Endothelial cell of umbilical vein (primary cell): ENCODE measurements around the gene TRDMT1.

Source experiments
- EZH2 ChIP-seq: IDR thresholded peaks from 2 replicates; pipeline ENCODE4 v1.6.1; 2012; ENCODE audit warnings: borderline replicate concordance, low read depth, mild to moderate bottlenecking, moderate library complexity, low read length, inconsistent platforms; ENCODE audit not compliant: severe bottlenecking
- FOS ChIP-seq: IDR thresholded peaks from 2 replicates; pipeline ENCODE4 v1.6.1; 2011; ENCODE audit warnings: mild to moderate bottlenecking, low read length, moderate library complexity, borderline replicate concordance; ENCODE audit not compliant: insufficient read depth
- JUN ChIP-seq: IDR thresholded peaks from 2 replicates; pipeline ENCODE4 v1.6.1; 2011; ENCODE audit warnings: borderline replicate concordance, low read depth; ENCODE audit not compliant: insufficient read length, insufficient read depth
- POLR2A ChIP-seq: IDR thresholded peaks from 2 replicates; pipeline ENCODE4 v1.6.1; 2012; ENCODE audit warnings: low read depth, mild to moderate bottlenecking, control low read depth, low read length
- POLR2AphosphoS5 ChIP-seq: IDR thresholded peaks from 2 replicates; pipeline ENCODE4 v1.6.1; 2012; ENCODE audit warnings: low read depth, mild to moderate bottlenecking, control low read depth, low read length, moderate library complexity; ENCODE audit not compliant: insufficient read depth
- TF ChIP-seq, protein P1 (sequence below), 2 donors: IDR thresholded peaks; 1 replicate in 1 of 2; 2 replicates in 1 of 2; pipeline ENCODE4 v1.5.1; 2011; ENCODE audit warnings: low read length in 2 of 2, mild to moderate bottlenecking in 2 of 2, moderate library complexity in 2 of 2, control low read depth in 1 of 2, inconsistent platforms in 1 of 2, low read depth in 1 of 2; ENCODE audit not compliant: insufficient read depth in 1 of 2; ENCODE audit errors: extremely low read depth in 1 of 2

GRCh38 chr10:17208476-17208875 is 7.0 kb upstream of the TRDMT1 start:
- TF ChIP-seq, protein P1, sequence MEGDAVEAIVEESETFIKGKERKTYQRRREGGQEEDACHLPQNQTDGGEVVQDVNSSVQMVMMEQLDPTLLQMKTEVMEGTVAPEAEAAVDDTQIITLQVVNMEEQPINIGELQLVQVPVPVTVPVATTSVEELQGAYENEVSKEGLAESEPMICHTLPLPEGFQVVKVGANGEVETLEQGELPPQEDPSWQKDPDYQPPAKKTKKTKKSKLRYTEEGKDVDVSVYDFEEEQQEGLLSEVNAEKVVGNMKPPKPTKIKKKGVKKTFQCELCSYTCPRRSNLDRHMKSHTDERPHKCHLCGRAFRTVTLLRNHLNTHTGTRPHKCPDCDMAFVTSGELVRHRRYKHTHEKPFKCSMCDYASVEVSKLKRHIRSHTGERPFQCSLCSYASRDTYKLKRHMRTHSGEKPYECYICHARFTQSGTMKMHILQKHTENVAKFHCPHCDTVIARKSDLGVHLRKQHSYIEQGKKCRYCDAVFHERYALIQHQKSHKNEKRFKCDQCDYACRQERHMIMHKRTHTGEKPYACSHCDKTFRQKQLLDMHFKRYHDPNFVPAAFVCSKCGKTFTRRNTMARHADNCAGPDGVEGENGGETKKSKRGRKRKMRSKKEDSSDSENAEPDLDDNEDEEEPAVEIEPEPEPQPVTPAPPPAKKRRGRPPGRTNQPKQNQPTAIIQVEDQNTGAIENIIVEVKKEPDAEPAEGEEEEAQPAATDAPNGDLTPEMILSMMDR (IDR thresholded peaks at IDR 0.05; ENCODE audit: extremely low read depth in 1 of 2, insufficient read depth in 1 of 2, low read depth in 1 of 2, low read length in 2 of 2) = no peak
- TF ChIP-seq POLR2A (no peak), EZH2 (no peak), POLR2AphosphoS5 (no peak), JUN (no peak), FOS (no peak)
